Progenitor cell of endocrine pancreas (in vitro differentiated cells): ENCODE data around the gene TRIP4. TPM values are rescaled to one million over a fixed set of nuclear protein-coding genes. Genes with fewer than 3 reads are reported as not detected.
A peak's percentile ranks its signal among the peaks of the same experiment; 100 is the strongest.

Experiments used
- DNase-seq: peaks from one replicate; pipeline ENCODE4 v3.0.0; 2021; ENCODE audit warnings: low spot score; ENCODE audit not compliant: unreplicated experiment
- H3K27ac Mint-ChIP-seq: 2 replicates; pipeline ENCODE4 v1.8.0; 2021; ENCODE audit warnings: mild to moderate bottlenecking, moderate library complexity, mixed read lengths
- H3K27me3 Mint-ChIP-seq: 2 replicates; pipeline ENCODE4 v1.8.0; 2021; ENCODE audit warnings: mixed read lengths
- H3K36me3 Mint-ChIP-seq: 2 replicates; pipeline ENCODE4 v1.8.0; 2022; ENCODE audit warnings: mixed read lengths; ENCODE audit not compliant: insufficient read depth
- H3K4me1 Mint-ChIP-seq: 2 replicates; pipeline ENCODE4 v1.8.0; 2021; ENCODE audit warnings: low read depth, mixed read lengths
- H3K4me3 Mint-ChIP-seq: 2 replicates; pipeline ENCODE4 v1.8.0; 2021; ENCODE audit warnings: low read depth, mild to moderate bottlenecking, moderate library complexity, mixed read lengths
- H3K9me3 Mint-ChIP-seq: 2 replicates; pipeline ENCODE4 v1.8.0; 2021; ENCODE audit warnings: low read depth, mixed read lengths
- long read RNA-seq: library from polyadenylated mRNA; unstranded; transcript quantifications from one replicate; pipeline ENCODE4 v2.0.0, GENCODE V29; 2020
- total RNA-seq: library from RNA; stranded (reverse); gene quantifications from 2 replicates; pipeline ENCODE4 v1.2.1, GENCODE V29; 2021
- TF ChIP-seq, protein P1 (sequence below): fragments of 200-600 bp; sonication (generic); IDR thresholded peaks from one replicate; pipeline ENCODE4 v1.5.0; 2021; ENCODE audit warnings: antibody characterized with exemption, mild to moderate bottlenecking; ENCODE audit not compliant: unreplicated experiment

The TRIP4 gene
- 27.5 and 27.9 TPM in 2 replicates for total RNA-seq
- long read RNA-seq, transcript TRIP4-201 (13 exons, 2,045 nt) = major isoform, 125 of 173 reads
- long read RNA-seq, partial matches to known transcripts = 8 of 173 reads
- long read RNA-seq, other reads (novel, unspliced or antisense) = 40 of 173 reads

- TF ChIP-seq, protein P1, sequence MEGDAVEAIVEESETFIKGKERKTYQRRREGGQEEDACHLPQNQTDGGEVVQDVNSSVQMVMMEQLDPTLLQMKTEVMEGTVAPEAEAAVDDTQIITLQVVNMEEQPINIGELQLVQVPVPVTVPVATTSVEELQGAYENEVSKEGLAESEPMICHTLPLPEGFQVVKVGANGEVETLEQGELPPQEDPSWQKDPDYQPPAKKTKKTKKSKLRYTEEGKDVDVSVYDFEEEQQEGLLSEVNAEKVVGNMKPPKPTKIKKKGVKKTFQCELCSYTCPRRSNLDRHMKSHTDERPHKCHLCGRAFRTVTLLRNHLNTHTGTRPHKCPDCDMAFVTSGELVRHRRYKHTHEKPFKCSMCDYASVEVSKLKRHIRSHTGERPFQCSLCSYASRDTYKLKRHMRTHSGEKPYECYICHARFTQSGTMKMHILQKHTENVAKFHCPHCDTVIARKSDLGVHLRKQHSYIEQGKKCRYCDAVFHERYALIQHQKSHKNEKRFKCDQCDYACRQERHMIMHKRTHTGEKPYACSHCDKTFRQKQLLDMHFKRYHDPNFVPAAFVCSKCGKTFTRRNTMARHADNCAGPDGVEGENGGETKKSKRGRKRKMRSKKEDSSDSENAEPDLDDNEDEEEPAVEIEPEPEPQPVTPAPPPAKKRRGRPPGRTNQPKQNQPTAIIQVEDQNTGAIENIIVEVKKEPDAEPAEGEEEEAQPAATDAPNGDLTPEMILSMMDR = no peak
- Mint-ChIP-seq H3K4me1 (peaks cover 13% of the 10 kb centered on the region), H3K27ac (peak within 1 kb of the TSS; percentile 95), H3K36me3 (peaks cover 5% of the 10 kb centered on the region), H3K4me3 (peak within 1 kb of the TSS; percentile 92), H3K27me3 (no peaks in the 10 kb centered on the region), H3K9me3 (no peaks in the 10 kb centered on the region)
- DNase-seq = peak; percentile 82
These were observed at the start of gene TRIP4 for GRCh38 chr15:64387562-64388168. Gene TRIP4, plus strand, starts transcription at chr15:64387836. Its CDS starts 28 bp downstream, at chr15:64387864.

DNA sequence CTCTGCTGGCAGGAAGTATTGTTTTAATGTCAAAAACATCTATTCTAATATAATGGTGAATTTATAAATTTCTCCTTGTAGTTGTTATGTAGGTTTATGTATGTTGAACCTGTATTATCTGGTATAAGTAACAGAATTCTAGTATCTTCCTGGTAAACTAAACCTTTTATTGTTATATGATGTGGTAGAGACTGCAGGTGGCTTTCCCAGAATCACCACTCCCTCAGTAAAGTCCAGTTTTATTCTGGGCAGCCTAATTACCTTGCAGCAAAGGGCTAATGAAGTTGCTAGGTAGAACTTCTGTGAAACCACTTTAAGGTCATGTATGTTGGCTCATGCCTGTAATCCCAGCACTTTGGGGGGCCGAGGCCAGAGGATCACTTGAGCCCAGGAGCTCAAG is 47.3 kb upstream of the TRIP4 start:
- no peak for DNase-seq
- no peaks in the 10 kb centered on the region for H3K27me3 Mint-ChIP-seq
- no peak overlapping the region for H3K27ac Mint-ChIP-seq
- TF ChIP-seq, protein P1 = no peak
- H3K4me1 Mint-ChIP-seq = peaks cover 9% of the 10 kb centered on the region
- H3K4me3 Mint-ChIP-seq = no peak overlapping the region
- H3K9me3 Mint-ChIP-seq = no peaks in the 10 kb centered on the region
- H3K36me3 Mint-ChIP-seq = peaks cover 5% of the 10 kb centered on the region

DNA sequence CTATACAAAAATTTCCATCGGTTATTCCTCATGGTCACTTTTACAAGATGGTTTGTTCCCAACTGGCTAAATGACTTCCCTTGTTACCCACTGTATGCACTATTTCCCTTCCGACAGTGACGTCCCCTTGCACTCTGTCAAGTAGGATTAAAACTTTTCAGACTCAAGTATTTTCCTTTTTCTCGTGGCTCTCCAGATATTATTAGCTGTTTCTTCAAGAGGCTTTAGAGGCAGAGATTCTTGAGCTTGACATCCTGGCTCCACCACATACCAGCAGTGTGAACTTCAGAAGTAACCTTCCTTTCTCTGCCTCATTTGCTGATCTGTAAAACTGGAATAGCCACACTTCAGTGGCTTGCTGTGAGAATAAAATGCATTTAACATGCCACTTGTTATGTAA is 45.7 kb upstream of the TRIP4 start:
- Mint-ChIP-seq H3K9me3 (no peaks in the 10 kb centered on the region), H3K27ac (peak overlapping the region; percentile 76), H3K36me3 (peaks cover 7% of the 10 kb centered on the region), H3K4me3 (no peak overlapping the region), H3K27me3 (no peaks in the 10 kb centered on the region), H3K4me1 (peaks cover 11% of the 10 kb centered on the region)
- DNase-seq = no peak
- TF ChIP-seq, protein P1 = no peak

DNA sequence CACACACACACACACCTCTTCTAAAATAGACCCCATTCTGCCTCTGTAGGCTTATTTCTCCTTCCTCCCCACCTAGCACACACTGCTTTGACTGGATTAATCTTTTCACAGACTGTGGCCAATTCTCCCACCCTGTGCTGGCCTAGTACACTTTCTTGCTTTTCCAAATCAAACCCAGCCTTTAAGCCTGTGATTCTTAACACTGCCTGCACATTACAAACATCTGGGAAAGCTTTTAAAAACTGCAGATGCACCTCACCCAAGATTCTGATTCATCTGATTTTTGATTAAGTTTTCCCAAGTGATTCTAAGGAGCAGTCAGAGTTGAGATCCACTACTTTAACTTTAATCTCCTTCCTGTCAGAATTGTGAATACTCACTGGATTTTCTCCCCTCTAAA is 44.4 kb upstream of the TRIP4 start:
- TF ChIP-seq, protein P1 = no peak
- H3K4me3 Mint-ChIP-seq = no peak overlapping the region
- no peaks in the 10 kb centered on the region for H3K9me3 Mint-ChIP-seq
- DNase-seq = no peak
- H3K27me3 Mint-ChIP-seq = no peaks in the 10 kb centered on the region
- peak overlapping the region; percentile 22 for H3K27ac Mint-ChIP-seq
- H3K4me1 Mint-ChIP-seq = peaks cover 11% of the 10 kb centered on the region
- H3K36me3 Mint-ChIP-seq = peaks cover 7% of the 10 kb centered on the region

- DNase-seq = no peak
- no peaks in the 10 kb centered on the region for H3K27me3 Mint-ChIP-seq
- no peak overlapping the region for H3K4me3 Mint-ChIP-seq
- H3K36me3 Mint-ChIP-seq = peaks cover 6% of the 10 kb centered on the region
- no peaks in the 10 kb centered on the region for H3K9me3 Mint-ChIP-seq
- H3K27ac Mint-ChIP-seq = no peak overlapping the region
- TF ChIP-seq, protein P1 = no peak
- peaks cover 11% of the 10 kb centered on the region for H3K4me1 Mint-ChIP-seq
These were observed 43.8 kb upstream of the TRIP4 start for GRCh38 chr15:64343841-64344240.
